HG03175 (cell line): ENCODE measurements around the gene TGFBRAP1.

ENCODE experiments used
- ATAC-seq: cut with Tn5 transposase; IDR thresholded peaks from one replicate; pipeline ENCODE4 v1.9.1; 2021; ENCODE audit warnings: mild to moderate bottlenecking, moderate library complexity; ENCODE audit not compliant: unreplicated experiment

Gene TGFBRAP1

DNA sequence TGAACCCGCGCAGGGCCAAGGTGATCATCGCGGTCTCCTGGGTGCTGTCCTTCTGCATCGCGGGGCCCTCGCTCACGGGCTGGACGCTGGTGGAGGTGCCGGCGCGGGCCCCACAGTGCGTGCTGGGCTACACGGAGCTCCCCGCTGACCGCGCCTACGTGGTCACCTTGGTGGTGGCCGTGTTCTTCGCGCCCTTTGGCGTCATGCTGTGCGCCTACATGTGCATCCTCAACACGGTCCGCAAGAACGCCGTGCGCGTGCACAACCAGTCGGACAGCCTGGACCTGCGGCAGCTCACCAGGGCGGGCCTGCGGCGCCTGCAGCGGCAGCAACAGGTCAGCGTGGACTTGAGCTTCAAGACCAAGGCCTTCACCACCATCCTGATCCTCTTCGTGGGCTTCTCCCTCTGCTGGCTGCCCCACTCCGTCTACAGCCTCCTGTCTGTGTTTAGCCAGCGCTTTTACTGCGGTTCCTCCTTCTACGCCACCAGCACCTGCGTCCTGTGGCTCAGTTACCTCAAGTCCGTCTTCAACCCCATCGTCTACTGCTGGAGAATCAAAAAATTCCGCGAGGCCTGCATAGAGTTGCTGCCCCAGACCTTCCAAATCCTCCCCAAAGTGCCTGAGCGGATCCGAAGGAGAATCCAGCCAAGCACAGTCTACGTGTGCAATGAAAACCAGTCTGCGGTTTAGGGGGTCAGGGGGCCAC is 87.1 kb downstream of the TGFBRAP1 start:
- ATAC-seq, result no peak

DNA sequence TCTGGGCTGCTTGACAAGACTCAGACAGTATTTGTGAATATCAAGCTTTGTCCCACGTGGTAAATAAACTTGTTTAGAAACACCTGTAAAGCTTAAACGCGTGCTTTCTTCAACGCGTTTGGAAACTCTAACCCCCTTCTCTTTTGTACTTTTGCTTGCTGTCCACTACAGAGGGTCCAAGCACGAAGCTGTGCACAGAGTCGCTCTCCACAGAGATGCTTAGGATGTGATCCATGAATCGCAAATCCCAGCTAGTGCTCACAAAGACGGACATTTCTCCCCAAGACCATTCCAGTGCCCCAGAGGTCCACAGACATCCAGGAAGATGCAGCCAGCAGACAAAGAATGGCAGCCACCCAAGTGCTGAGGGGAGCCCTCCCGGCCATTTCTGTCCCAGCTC is 88.1 kb downstream of the TGFBRAP1 start, which contains the start of gene GPR45:
GPR45 (plus strand) TSS at position 301 of the 400 bp plus-strand sequence. CDS start 116 bp downstream, outside the sequence.
- ATAC-seq, result no peak

- ATAC-seq, result no peak
These were observed 89.6 kb downstream of the TGFBRAP1 start for GRCh38 chr2:105239924-105240323.

DNA sequence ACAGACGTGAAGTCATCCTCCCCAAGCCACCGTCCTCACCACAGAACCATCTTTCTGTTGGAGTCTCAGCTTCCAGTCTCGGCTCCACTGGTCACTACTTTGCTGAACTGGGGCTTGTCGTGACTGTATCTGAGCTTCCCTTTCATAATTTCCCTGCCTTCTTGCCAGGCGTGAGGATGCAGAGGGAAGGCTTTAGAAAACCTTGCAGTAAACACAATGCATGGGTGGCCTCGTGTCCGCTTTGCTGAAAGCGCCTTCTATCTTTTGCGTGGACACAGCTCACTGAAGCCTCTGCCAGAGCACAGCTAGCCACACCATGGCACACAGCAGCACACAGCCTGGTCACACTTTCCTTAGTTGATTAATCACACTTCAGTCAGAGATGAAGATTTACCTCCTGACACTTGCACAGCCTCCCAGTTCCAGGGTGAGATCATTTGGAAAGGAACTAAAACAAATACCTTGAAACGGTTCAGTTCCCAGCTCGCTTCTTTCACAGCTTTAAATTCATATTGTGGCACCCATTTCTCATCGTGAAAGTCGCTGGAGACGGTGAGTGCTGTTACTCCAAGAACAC is 90.8 kb downstream of the TGFBRAP1 start:
- ATAC-seq, result no peak

- ATAC-seq, result no peak
These were observed 92.3 kb downstream of the TGFBRAP1 start for GRCh38 chr2:105237045-105237765.

GRCh38 chr2:105236060-105236424 is 93.5 kb downstream of the TGFBRAP1 start:
- ATAC-seq, result no peak

- peak; percentile 54 for ATAC-seq
These were observed 94.0 kb downstream of the TGFBRAP1 start for GRCh38 chr2:105235388-105236059.

- no peak for ATAC-seq
These were observed 98.3 kb downstream of the TGFBRAP1 start for GRCh38 chr2:105231232-105231619.

GRCh38 chr2:105224444-105224843 is 105.1 kb downstream of the TGFBRAP1 start:
- no peak for ATAC-seq

DNA sequence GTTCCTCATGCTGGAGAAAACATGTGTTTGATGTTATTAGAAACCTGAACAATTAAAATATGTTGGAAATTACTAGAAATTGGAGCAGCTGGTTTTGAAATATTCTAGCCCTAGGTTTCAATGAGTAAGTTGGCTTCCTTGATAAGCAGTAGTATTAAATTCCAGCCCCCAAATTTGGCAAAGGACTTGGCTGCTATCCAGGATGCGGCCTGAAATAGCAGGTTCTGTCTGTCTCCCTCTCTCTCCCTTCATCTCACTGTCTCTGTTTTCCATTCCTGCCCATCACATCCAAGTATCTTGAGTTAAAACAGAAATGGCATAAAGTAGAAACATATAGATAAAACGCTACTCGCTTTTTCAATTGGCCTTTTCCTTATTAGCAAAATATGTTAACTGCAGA is 108.9 kb downstream of the TGFBRAP1 start:
- ATAC-seq, result no peak

GRCh38 chr2:105215586-105216192 is 113.8 kb downstream of the TGFBRAP1 start:
- no peak for ATAC-seq
